AG04449 (cell line): Measurements from ENCODE around the gene PRLH.

Experiments
- CTCF ChIA-PET: fragments of 350-600 bp; formaldehyde crosslinking; extraction: SDS; loops from one replicate; lab custom pipeline; 2021; ENCODE audit warnings: antibody characterized with exemption; lab: Yijun Ruan, JAX
- POLR2A ChIA-PET: fragments of 400-600, 350-600 bp; formaldehyde crosslinking; extraction: SDS; loops from one replicate; lab custom pipeline; 2020; ENCODE audit warnings: antibody characterized with exemption, inconsistent platforms; lab: Yijun Ruan, JAX
- DNase-seq: peaks from one replicate; pipeline ENCODE4 v3.0.0-alpha.2; 2010; ENCODE audit warnings: low read depth, low spot score
- H3K4me3 ChIP-seq: 2 replicates; pipeline ENCODE4 v1.5.1; 2011; ENCODE audit warnings: low read depth, mild to moderate bottlenecking, control low read depth, low read length
- TF ChIP-seq, protein P1 (sequence below): IDR thresholded peaks from one replicate; pipeline ENCODE4 v1.5.1; 2011; ENCODE audit warnings: mild to moderate bottlenecking, moderate library complexity, low read length, control low read depth, inconsistent platforms; ENCODE audit not compliant: insufficient read depth; ENCODE audit errors: missing control alignments

Gene PRLH

DNA sequence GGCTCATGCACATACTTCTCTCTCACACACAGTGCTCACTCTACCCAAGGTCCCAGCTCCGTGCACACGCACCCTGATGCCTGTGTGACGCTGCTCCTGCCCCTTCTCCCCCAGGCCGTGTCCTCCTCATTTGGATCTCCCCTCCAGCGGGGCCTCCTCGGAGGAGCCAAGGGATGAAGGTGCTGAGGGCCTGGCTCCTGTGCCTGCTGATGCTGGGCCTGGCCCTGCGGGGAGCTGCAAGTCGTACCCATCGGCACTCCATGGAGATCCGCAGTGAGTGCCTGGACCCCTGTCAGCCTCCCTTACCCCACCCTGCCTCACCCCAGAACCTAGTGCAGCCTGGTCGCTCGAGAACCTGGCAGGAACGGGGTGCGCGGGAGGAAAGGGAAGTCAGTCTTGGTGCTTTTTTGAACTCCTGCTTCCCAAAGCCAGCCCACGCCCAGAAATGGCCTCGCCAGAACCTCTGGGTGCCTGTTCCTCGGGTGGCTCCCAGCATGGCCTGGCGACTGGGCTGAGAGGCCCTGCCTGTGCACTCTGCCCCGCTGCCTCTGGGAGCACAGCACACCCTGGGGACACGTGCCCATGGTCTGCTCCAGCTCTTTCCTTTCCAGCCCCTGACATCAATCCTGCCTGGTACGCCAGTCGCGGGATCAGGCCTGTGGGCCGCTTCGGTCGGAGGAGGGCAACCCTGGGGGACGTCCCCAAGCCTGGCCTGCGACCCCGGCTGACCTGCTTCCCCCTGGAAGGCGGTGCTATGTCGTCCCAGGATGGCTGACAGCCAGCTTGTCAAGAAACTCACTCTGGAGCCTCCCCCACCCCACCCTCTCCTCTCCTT lies at the start of gene PRLH:
Gene PRLH (plus strand): TSS at position 174 of the 835 bp plus-strand sequence. CDS start 0 bp downstream, at position 174.
- ChIA-PET POLR2A (no interaction called here), CTCF (interaction anchor here (1.0 kb wide), 1 partner anchor 55 kb away, joined by 4 read pairs; no protein-coding TSS in a partner anchor)
- H3K4me3 ChIP-seq: no peak within 1 kb of the TSS
- no peak for DNase-seq
- TF ChIP-seq, protein P1, sequence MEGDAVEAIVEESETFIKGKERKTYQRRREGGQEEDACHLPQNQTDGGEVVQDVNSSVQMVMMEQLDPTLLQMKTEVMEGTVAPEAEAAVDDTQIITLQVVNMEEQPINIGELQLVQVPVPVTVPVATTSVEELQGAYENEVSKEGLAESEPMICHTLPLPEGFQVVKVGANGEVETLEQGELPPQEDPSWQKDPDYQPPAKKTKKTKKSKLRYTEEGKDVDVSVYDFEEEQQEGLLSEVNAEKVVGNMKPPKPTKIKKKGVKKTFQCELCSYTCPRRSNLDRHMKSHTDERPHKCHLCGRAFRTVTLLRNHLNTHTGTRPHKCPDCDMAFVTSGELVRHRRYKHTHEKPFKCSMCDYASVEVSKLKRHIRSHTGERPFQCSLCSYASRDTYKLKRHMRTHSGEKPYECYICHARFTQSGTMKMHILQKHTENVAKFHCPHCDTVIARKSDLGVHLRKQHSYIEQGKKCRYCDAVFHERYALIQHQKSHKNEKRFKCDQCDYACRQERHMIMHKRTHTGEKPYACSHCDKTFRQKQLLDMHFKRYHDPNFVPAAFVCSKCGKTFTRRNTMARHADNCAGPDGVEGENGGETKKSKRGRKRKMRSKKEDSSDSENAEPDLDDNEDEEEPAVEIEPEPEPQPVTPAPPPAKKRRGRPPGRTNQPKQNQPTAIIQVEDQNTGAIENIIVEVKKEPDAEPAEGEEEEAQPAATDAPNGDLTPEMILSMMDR: no peak

DNA sequence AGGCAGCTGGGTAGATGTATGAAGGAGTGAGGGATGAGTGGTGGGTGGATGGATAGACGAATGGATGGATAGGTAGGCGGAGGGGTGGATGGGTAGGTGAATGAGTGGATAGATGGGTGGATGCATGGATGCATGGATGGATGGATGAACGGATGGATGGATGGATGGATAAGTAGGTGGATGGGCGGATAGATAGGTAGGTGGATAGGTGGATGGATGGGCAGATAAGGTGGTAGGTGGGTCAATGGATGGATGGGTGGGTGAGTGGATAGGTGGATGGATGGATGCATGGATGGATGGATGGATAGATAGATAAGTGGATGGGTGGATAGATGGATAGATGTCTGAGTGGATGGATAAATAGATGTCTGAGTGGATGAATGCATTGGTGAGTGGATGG lies 49.2 kb upstream of the PRLH start:
- ChIA-PET POLR2A (no interaction called here), CTCF (interaction anchor here (0.6 to 1.8 kb wide), 4 partner anchors 13 to 60 kb away, joined by 3 to 9 read pairs (median 4); no protein-coding TSS in a partner anchor)
- TF ChIP-seq, protein P1: no peak
- DNase-seq: no peak
- H3K4me3 ChIP-seq: no peak overlapping the region

DNA sequence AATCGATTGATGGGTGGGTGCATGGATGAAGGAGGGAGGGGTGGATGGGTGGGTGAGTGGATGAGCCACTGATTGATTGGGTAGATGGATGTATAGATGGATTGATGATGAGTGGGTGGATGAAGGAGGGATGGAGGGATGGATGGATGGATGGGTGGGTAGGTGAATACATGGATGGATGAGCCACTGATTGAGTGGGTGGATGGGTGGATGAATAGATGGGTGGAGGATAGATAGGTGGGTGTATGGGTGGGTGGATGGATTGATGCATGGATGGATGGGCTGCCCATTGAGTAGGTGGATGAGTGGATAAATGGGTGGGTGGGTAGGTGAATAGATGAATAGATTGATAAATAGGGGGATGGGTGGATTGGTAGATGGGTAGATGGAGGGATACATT lies 48.4 kb upstream of the PRLH start:
- no peak overlapping the region for H3K4me3 ChIP-seq
- POLR2A ChIA-PET: no interaction called here
- CTCF ChIA-PET: interaction anchor here (1.3 to 3.7 kb wide), 3 partner anchors 9 to 50 kb away, joined by 3 to 17 read pairs (median 4); no protein-coding TSS in a partner anchor
- TF ChIP-seq, protein P1: no peak
- DNase-seq: no peak

- H3K4me3 ChIP-seq: no peak overlapping the region
- ChIA-PET CTCF (interaction anchor here (1.1 to 3.7 kb wide), 5 partner anchors 10 to 99 kb away, joined by 3 to 17 read pairs (median 4); no protein-coding TSS in a partner anchor), POLR2A (no interaction called here)
- no peak for DNase-seq
- TF ChIP-seq, protein P1: no peak
Observed at GRCh38 chr2:237519506-237520245, 46.7 kb upstream of the PRLH start.

GRCh38 chr2:237520290-237520689 lies 46.1 kb upstream of the PRLH start:
- POLR2A ChIA-PET: no interaction called here
- CTCF ChIA-PET: interaction anchor here (1.5 to 3.7 kb wide), 3 partner anchors 8 to 51 kb away, joined by 13 to 20 read pairs (median 17); no protein-coding TSS in a partner anchor

More at GRCh38 chr2:237520290-237520689, 46.1 kb upstream of the PRLH start:
- TF ChIP-seq, protein P1: no peak
- no peak for DNase-seq
- no peak overlapping the region for H3K4me3 ChIP-seq
